Amniotic epithelial cell (primary cell): Measurements from ENCODE around the gene CRTC3.
"Not testable (repeated sequence)": the region's sequence is repeated elsewhere in the genome, so short reads cannot be mapped to it uniquely, and the experiment has no call there.

Experiments used
- DNase-seq: peaks from one replicate; pipeline ENCODE4 v3.0.0-alpha.2; 2010; ENCODE audit warnings: low read depth

CRTC3 gene

DNA sequence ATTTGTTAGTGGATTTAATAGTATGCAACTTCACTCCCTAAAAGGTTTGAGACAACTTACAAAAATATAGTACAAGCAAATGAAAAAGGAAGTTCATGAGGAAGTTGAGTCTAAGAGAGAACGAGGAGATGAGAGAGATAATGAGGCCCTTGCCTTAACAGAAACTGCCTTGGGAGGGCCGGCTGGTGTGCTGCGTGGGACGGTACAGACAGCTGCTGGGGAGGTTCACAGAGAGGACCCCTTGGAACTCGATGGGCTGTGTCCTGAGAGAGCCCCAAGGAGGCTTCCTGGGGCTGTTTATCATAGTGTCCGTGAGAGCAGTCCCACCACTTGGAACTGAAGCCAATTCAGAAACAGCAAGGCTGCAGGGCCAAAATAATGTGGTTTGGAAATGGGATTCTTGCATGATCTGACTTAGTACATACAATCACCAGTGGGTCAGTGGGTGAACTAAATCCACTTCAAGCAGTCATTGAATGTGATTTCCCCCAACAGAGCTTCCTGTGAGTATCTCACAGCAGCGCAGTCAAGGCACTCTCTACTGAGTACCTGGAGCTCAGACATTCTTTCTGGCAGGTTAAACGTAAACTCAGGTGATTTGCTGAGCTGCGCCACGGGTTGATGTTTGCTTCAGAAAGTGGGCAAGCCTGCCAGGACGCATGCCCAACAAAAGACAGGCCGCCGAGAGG is 90.8 kb downstream of the CRTC3 start:
- no peak for DNase-seq

DNA sequence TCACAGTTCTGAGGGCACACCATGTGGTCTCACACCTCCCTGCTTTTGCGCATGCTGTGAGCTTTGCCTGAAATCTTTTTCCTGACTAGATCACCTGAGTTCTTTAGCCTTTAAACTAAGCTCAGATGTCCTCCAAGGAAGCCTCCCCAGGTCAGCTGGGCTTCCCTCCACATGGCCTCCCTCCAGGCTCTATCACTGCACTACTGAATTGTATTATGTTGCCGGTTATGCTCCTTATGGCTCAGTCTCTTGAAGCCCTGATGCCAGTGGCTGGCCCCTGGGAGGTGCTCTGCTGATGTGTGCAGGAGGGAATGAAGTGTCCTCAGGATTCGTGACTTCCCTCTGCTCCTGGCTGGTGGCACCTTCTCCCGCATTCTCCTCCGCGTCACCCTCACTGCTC is 94.1 kb downstream of the CRTC3 start:
- DNase-seq = no peak

- no peak for DNase-seq
Measured at GRCh38 chr15:90624278-90624981, 94.7 kb downstream of the CRTC3 start.

GRCh38 chr15:90625037-90625436 is 95.3 kb downstream of the CRTC3 start:
- DNase-seq = no peak

- no peak for DNase-seq
Measured at GRCh38 chr15:90629217-90629616, 99.5 kb downstream of the CRTC3 start.

DNA sequence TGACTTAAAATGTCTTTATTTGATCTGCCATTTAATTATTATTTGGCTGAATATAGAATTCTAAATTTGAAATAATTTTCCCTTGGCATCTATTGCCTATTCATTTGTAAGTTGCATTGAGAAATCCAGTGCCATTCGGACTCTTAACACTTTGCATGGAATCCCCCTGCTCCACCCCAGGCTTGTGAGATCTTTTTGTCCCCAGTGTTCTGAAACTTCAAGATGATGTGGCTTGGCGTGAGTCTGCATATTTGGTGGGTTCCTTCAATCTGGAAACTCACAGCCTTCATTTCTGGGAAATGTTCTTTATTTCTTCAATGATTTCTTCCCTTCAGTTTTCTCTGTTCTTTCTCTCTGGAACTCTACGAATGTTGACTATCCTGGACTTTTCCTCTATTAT is 103.6 kb downstream of the CRTC3 start:
- no peak for DNase-seq

GRCh38 chr15:90636993-90637392 is 107.3 kb downstream of the CRTC3 start:
- DNase-seq = not testable (repeated sequence)

DNA sequence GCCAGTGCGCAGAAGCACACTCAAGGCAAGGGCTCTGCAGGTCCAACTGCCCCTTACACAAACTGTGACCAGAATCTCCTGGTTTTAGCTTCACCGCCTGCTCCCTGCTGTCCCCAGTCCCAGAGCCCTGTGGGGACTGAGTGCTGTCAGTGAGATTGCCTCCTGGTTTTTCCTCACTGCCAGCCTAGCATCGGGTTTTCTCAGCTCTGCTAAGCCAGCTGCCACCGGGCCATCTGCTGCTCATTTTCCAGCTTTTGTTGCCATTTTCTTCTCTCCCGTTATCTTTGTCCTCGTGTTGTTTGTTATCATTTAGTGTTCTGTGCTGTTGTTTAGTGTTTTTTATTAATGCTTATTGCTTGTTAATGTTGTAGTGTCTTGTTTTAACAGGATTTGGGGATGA is 108.0 kb downstream of the CRTC3 start:
- DNase-seq = no peak

GRCh38 chr15:90638201-90638691 is 108.5 kb downstream of the CRTC3 start:
- no peak for DNase-seq

GRCh38 chr15:90638963-90639362 is 109.2 kb downstream of the CRTC3 start:
- no peak for DNase-seq

DNA sequence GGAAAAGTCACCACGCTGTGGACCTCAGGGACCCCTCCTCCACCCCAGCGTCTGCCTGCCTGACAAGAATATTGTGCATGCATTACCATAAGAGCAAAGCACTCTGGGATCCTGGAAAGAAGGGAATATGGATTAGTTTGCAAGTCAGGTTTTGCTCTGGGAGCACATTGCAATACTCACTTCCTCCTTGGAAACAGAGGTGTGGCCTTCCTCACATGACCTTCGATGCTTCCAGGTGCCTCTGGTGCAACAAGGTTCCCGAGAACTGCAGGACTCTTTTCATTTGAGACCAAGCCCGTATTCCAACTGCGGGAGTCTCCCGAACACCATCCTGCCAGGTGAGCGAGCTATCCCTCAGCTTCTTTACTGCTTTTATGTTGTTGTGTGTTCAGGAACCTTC is 111.1 kb downstream of the CRTC3 start:
- DNase-seq = no peak

DNA sequence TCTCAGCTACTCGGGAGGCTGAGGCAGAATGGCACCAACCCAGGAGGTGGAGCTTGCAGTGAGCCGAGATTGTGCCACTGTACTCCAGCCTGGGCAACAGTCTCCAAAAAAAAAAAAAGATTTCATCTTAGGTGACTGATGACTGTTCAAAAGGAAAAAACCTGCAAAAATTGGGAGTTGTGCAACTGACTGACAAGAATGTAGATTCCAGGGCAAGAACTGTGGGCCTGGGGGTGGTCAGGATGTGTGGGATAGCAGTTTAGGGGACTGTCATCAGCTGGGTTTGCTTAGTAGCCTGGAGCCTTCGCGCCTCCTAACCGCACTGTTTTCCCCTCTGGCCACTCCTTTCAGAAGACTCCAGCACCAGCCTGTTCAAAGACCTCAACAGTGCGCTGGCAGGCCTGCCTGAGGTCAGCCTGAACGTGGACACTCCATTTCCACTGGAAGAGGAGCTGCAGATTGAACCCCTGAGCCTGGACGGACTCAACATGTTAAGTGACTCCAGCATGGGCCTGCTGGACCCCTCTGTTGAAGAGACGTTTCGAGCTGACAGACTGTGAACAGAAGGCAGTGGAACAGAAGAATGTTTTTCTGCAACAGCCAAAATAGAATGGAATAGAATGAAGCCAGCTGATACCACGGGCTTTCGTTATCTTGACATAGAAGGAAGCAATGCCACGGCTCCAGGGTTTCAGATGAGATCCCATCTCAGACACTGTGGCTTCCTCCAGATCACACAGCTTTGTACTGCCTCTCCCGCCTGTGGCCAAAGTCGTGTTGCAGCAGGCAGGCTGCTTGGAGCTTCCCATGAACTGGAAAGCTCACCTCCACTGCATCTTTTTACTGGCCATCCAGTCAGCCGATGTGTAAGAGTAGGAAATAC is 112.1 kb downstream of the CRTC3 start:
- no peak for DNase-seq

- no peak for DNase-seq
Measured at GRCh38 chr15:90642464-90643300, 113.0 kb downstream of the CRTC3 start.

- DNase-seq = no peak
Measured at GRCh38 chr15:90643301-90643632, 113.5 kb downstream of the CRTC3 start.

GRCh38 chr15:90644526-90644925 is 114.8 kb downstream of the CRTC3 start:
- DNase-seq = no peak

GRCh38 chr15:90644952-90645725 is 115.4 kb downstream of the CRTC3 start:
- no peak for DNase-seq

GRCh38 chr15:90645873-90646575 is 116.3 kb downstream of the CRTC3 start:
- no peak for DNase-seq

- DNase-seq = no peak
Measured at GRCh38 chr15:90646662-90647305, 117.1 kb downstream of the CRTC3 start.

- DNase-seq = no peak
Measured at GRCh38 chr15:90647326-90647725, 117.6 kb downstream of the CRTC3 start.
